ENCODE measurements around the gene AP1B1.
"Not testable (repeated sequence)": the region's sequence is repeated elsewhere in the genome, so short reads cannot be mapped to it uniquely, and the experiment has no call there.

Gene AP1B1

DNA sequence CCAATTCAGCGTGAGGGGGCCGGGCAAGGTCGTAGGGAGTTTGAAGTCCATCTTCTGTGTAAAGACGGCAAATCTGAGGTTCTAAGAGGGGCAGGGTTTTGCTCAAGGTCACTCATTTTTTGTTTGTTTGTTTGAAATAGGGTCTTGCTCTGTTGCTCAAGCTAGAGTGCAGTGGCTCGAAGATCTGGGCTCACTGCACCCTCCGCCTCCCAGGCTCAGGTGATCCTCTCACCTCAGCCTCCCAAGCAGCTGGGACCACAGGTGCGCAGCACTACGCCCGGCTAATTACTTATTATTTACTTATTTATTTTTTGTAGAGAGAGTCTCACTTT lies 355 bp upstream of the AP1B1 start:
- no peak for DNase-seq (ENCODE audit: low read depth in 2 of 2)

DNA sequence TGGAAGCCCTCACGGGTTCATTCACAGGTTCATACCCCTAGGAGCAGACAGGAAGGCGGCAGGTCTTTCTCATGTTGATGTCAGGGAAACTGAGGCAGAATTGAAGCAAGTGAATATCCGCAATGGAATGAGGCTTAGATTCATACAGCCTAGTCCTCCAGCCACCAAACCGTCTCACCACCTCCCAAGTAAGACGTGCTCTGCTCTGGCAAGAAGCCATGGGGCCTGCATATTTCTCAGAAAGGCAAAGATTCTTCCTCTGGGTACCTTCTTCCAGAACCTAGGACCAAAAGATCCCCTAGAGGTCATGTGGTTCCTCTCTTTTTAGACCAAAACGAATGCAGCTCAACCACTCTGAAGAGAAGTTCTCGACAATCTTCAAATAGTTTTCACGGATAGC lies 1.7 kb downstream of the AP1B1 start:
- no peak for DNase-seq (ENCODE audit: low read depth in 2 of 2)

DNA sequence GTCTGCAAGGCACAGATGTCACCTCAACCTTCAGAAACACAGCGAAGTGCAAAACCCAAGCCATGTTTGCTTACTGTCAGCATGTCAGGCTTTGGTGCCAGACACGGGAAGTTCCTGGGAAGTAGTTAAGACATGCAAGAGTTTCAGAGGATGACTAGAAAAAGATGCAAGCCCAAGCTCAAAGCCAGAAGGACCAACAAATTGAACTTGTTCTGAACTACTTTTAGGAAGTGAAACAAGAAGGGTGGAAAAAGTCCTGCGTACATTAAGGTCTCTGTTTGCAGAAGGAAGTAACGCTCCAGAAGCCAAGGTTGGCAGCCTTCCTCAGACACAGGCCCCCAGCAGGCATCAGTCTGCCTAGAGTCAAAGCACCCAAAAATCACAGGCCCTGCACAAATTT lies 2.6 kb downstream of the AP1B1 start:
- no peak for DNase-seq (ENCODE audit: low read depth in 2 of 2)

DNA sequence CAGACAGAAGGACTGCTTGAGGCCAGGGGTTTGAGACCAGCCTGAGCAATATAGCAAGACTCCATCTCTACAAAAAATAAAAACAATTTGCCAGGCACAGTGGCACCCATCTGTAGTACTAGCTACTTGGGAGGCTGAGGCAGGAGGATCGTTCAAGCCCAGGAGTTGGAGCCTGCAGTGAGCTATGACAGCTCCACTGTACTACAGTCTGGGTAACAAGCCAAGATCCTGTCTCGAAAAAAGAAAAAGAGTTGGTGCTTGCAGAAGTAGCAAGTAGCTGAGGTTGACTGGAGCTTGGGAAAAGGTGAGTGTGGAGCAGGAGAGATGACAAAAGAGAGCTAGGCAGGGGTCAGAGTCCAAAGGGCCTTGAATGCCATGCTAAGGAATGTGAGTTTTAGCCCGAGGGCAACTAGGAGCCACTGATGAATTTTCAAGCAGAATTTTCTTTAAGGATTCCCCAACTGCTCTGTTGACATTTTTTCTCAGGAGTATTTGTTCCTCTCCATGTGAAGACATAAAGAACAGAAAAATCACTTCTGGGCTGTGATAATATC lies 3.1 kb downstream of the AP1B1 start:
- DNase-seq (ENCODE audit: low read depth in 2 of 2) = no peak

DNA sequence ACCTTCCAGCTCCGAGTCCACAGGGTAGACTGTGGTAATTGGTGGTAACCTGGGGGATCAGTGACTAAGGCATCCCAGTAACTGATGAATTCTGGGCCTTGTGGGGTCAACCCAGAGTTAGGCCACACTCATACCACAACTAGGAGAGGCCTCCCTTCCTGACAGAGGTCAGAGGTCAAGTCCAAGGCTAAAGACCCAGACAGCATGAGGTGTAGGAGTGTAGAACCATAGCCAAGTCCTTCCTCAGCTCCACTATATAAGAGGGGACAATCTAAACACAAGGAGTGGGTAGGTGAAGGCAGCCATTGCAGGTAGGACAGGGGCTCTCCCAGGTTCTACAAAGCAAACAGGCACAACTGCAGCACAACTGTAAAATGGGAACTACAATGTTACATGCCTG lies 4.6 kb downstream of the AP1B1 start:
- DNase-seq (ENCODE audit: low read depth in 2 of 2) = no peak

DNA sequence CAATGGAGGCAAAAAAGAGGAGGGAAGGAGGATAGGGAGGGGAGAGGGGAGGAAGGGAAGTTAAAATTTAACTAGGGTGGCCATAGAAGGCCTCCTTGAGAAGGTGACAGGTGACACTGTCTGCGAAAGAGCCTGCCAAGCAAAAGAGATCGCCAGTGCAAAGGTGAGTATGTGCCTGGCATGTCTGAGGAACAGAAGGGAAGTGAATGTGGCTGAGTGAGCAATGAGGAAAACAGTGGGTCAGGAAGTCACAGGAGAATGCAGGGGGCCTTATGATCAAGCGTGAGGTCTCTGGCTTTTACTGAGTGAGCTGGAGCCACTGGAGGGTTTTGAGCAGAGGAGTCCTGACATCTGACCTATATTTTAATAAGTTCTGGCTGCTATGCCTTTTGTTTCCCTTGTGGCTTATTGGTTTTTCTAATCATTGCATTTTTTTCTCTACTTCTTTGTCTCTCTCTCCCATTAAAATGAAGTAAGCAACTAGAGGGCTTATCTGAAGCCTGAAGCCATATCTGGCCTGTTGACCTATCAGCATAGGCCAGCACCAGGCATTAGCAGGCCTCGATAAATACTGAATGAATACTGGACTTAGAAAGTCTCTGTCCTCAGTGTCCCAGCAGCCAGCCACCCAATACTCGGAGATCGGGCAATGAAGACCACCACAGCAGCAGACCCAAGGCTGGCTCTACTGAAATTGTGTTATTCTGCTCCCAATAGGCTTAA lies 5.6 kb downstream of the AP1B1 start:
- no peak for DNase-seq (ENCODE audit: low read depth in 2 of 2)

DNA sequence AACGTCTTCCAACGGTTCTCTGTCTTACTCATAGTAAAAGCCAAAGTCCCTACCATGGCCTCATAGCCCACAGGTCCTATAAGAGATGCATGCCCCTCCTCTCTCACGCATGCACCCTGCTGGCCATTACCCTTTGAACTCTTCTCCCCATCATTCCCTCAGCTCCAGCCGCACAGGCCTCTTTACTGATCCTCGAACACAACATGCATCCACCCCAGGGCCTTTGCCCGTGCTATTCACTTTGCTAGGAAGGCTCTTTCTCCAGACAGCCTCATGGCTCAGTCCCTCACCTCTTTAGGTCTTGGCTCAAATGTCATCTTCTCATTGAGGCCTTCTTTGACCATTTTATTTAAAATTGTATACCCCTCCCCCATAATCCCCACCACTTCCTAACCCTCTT lies 7.5 kb downstream of the AP1B1 start:
- no peak for DNase-seq (ENCODE audit: low read depth in 2 of 2)

DNA sequence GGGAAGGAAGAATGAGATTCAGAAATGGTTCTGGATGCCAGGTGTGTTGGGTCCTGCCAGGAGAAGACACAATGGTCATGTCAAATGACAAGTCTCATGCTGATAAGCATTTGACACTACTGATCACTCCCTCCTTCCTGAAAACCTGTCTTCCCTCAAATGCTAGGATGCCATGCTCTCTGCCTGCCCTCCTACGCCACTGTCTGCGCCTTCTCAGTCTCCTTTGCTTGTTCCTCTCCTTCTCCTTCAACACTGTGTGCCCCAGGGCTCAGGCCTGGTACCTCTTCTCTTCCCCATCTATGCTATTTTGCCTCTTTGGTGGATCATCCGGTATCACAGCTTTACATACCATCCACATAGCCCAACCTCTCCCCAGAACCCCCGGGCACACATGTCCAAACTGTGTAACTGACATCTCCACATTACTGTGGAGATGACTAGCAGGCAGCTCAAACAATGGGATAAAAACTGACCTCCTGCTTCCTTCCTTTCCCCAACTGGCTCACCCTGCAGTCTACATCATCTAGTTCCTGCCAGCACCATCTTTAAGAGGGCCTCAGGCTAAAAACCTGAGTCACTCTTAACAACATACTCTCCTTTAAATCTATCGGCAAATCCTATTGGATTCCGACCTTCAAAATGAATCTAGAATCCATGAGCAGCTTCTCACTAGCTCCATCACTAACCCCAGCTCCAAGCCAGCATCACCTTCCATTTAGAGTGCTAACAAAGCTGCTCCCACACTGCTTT lies 8.2 kb downstream of the AP1B1 start:
- DNase-seq (ENCODE audit: low read depth in 2 of 2) = no peak

DNA sequence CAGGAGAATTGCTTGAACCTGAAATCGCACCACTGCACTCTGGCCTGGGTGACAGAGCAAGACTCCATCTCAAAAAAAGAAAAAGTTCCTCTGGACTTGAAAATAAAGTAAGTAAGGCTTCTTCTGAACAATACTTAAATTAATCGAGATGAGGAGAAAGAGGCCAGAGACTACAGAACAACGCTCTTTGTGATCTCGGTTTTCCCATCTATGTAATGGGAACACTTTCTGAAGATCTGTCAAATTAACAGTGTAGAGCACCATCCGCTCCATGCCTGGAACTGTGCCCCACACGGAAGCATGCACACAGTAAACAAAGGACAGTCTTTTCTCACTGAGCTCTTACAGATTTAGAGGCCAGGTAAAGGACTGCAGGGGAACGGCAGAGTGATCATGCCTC lies 9.1 kb downstream of the AP1B1 start:
- no peak for DNase-seq (ENCODE audit: low read depth in 2 of 2)

DNA sequence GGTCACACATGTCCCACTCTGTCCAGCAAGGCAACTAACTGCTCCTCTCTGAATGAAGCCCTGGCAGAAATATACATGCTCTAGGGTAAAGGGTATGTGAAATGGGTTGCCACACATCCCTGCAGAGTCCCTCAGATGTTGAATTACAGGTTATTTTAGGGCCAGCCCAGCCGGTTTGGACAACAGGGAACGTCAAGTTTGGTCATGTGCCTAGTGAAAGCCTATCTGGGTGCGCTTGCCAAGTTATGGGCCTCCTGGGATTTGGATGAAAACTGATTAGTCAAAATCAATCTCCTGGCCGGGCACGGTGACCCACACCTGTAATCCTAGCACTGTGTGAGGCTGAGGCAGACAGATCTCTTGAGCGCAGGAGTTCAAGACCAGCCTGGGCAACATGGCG lies 10.4 kb downstream of the AP1B1 start:
- DNase-seq (ENCODE audit: low read depth in 2 of 2) = no peak

DNA sequence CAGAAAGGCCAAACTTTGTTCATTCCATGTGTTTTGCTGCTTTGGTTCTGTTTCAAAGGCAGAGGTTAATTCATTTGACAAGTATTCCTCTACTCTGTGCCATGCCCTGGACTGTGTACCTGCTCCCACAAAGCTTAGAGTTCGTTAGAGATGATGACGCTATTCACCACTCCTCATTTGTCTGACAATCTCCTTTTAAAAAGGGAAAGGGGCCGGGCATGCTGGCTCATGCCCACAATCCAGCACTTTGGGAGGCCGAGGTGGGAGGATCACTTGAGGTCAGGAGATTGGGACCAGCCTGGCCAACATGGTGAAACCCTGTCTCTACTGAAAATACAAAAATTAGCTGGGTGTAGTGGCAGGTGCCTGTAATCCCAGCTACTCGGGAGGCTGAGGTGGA lies 11.7 kb downstream of the AP1B1 start:
- not testable (repeated sequence) for DNase-seq (ENCODE audit: low read depth in 2 of 2)

DNA sequence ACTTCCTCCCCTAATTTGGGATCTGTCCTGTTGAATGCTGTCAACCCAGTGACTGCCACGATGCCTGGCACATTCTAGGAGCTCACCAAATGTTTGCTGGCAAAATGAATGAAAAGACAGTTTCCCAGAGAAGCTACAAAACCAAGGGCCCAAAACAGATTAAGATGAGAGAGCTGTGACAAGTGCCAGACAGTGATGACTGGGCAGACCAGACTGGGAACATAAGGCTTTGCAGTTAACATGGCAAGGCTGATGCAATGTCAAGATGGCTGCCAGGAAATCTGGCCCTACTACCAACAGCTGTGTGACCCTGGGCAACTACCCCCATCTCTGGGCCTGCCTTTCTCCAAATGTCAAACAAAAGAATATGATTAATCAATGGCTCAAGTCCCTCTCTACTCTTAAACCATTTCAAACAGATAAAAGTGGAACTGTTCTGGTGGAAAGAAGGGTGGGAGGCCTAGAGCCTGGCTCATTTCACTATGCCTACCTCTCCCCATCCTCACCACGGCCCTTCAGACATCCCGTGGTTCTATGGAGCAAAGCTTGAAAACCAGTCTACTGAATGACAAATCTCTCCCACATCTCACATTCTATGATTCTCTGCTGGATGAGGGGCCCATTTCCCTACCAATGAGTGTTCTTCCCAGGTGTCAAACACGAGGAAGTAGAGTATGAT lies 12.8 kb downstream of the AP1B1 start:
- DNase-seq (ENCODE audit: low read depth in 2 of 2) = no peak

DNA sequence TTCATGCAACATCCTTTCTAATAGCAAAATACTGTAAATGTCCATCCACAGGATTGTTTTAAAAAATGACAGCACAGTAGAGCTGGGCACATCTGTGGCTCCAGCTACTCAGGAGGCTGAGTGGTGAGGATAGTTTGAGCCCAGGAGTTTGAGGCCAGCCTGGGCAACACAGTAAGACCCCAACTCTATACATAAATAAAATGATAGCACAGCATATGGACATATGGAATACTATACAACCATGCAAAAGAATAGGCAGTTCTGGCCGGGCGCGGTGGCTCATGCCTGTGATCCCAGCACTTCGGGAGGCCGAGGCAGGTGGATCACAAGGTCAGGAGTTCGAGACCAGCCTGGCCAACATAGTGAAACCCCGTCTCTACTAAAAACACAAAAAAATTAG lies 13.6 kb downstream of the AP1B1 start:
- not testable (repeated sequence) for DNase-seq (ENCODE audit: low read depth in 2 of 2)

DNA sequence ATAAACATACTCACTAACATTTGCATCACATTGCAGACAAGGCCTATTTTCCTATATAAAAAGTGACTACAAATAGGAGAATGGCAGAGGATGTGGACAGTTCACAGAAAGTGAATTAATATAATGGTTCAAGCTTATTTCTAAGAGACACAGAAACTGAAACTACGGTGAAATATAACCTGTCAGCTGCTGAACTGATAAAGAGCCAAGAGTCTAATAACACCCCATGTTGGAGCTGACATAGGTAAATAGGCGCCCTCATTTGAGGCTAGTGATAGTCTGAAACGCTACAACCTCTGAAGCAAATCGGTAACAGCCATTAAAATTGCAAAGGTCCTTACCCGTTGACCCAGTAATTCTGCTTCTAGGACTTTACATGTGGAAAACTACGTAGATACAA lies 14.0 kb downstream of the AP1B1 start:
- DNase-seq (ENCODE audit: low read depth in 2 of 2) = no peak

DNA sequence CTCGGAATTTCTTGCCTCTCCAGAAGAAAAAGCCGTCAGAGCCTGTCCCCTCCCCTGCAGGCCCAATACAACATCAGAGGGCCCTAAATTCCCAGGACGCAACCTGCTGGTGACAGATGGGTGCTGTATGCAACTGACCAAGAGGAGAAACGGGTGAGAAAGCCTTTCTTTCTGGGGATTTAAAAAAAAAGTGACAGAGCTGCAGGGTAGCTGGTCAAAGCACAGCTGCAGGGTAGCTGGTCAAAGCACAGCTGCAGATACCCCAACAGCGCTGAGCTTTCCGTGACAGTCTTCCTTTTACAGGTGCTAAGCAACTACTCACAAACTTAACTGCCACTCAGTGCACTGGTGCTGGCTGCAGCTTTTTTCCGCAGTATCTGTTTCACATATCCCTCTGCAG lies 17.8 kb downstream of the AP1B1 start:
- DNase-seq (ENCODE audit: low read depth in 2 of 2) = no peak

DNA sequence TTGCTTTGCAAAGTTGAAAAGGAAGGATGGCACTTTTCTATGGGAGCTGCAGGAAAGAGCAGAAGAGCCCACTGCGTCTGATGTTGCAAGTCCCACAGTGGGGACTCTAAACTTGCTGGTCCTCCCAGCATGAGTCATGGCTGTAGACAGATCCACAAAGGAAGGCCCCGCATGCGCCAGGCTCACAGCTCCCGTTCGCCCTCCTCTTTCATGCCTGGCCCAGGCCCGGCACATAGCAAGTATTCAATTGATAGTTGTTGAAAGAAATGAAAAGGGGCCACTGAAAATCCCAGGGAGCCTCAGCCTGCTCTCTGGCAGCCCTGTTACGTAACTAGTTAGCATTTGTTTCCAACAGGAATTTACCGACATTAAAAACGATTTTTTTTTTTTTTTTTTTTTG lies 18.9 kb downstream of the AP1B1 start:
- no peak for DNase-seq (ENCODE audit: low read depth in 2 of 2)

DNA sequence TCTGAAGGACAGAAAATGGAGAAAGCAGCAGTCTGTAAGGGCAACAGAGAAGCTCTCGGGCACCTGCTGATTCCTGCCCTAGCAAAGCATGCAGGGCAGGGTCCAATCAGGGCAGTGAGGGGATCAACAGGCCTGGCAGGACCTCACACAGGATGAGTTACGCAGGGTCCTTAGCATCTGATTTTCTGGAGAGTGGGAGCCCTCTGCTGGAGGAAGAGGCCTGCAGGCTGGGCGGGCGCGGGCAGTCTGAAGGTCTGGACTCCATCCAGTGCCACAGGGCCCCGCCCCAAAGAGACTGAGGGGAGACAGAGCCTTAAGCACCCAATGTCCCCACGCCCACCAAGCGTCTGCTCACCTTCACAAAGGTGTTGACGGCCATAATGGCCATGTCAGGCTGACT lies 28.9 kb downstream of the AP1B1 start:
- no peak for DNase-seq (ENCODE audit: low read depth in 2 of 2)

DNA sequence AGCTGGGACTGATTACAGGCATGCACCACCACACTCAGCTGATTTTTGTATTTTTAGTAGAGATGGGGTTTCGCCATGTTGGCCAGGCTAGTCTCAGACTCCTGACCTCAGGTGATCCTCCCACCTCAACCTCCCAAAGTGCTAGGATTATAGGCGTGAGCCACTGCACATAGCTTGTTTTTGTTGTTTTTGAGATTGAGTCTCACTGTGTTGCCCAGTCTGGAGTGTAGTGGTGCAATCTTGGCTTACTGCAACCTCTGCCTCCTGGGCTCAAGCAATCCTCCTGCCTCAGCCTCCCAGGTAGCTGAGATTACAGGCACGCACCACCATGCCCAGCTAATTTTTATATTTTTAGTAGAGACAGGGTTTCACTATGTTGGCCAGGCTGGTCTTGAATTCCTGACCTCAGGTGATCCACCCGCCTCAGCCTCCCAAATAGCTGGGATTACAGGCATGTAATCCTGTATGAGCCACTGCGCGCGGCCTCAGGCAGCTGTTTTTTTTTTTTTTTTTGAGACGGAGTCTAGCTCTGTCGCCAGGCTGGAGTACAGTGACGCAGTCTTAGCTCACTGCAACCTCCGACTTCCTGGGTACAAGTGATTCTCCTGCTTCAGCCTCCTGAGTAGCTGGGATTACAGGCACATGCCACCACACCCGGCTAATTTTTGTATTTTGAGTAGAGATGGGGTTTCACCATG lies 31.0 kb downstream of the AP1B1 start:
- not testable (repeated sequence) for DNase-seq (ENCODE audit: low read depth in 2 of 2)

DNA sequence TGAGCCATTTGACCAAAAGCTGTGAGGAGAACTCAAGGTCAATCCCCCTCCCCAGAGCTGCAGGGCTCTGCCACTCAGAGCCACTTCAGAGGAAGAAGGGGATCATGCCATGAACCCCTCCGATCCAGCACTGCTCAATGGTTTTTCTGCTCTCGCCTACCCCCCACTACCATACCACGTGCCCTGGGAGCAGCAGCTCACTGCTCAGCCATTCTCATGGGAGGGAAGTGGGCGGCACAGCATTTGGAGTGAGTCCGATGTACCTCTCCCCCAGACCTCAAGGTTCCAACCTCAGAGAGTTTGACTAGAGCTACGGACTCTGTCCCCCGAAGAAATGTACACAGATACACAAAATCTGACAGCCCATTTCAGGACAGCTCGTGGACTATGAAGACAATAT lies 34.5 kb downstream of the AP1B1 start:
- DNase-seq (ENCODE audit: low read depth in 2 of 2) = no peak

DNA sequence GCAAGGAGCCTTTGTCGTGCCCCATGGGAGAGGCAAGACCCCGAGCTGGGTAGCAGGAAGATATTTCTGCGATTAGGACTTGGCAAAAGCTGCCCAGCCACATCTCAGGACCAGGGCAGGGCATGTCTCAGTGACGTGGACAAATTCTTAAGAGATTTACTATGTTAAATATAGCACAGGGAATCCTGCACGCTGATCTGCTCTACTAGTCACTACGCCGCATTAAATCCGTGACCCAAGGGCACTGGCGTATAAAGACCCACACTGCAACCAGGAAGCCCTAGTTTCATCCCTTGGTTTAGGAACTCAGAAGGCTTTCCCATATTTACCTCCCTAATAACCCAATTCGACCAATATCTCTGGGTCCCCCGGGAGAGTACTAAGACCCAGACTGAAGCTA lies 35.1 kb downstream of the AP1B1 start:
- DNase-seq (ENCODE audit: low read depth in 2 of 2) = no peak

DNA sequence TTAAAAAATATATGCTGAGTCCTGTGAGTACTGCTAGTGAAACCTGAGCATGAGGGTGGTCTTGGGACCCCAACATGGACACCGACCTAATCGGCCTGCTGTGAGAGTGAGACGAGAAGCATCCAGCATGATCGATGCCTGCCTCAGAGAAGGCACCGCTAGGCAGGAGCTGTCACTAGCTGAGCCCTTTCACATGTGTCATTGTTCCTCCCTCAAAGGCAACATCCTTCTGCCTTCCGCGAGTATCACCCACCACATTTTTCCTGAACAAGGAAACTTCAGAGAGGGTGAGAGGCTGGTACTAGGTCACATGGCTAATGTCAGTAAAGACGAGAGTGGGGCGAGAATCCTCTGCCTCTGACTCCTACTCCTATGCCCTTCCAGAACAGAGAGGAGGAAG lies 35.6 kb downstream of the AP1B1 start:
- no peak for DNase-seq (ENCODE audit: low read depth in 2 of 2)

DNA sequence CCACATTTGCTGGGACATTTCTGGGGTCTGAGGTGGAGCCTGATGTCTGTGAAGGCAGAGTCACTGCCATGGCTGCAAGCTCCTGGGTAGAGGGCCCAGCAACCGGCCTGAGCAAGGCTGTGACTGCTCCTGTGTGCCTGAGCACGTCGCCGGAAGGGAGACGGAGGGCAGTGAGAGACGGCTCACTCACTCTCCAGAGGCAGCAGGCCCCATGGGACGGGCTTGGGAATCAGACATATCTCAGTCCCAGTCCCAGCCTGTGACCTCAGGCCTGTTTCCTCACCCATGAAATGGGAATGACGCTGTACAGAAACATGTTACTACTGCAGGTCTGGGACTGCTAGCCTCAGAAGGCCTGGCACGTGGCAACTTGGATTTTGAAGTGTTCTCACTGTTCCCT lies 36.5 kb downstream of the AP1B1 start:
- no peak for DNase-seq (ENCODE audit: low read depth in 2 of 2)

All from stimulated activated CD8-positive, alpha-beta memory T cell treated with anti-CD3 and anti-CD28 coated beads, Interleukin-2, amount 100 ng/mL, for 48 hours (primary cell).